HS-27A (cell line): ENCODE measurements around the gene ZFAND3.

ENCODE experiments used
- DNase-seq: peaks from one replicate; pipeline ENCODE4 v3.0.0-alpha.2; 2012; ENCODE audit warnings: low read depth, missing footprints

ZFAND3 gene

GRCh38 chr6:37827603-37828265 lies 8.2 kb downstream of the ZFAND3 start:
- DNase-seq, result no peak

DNA sequence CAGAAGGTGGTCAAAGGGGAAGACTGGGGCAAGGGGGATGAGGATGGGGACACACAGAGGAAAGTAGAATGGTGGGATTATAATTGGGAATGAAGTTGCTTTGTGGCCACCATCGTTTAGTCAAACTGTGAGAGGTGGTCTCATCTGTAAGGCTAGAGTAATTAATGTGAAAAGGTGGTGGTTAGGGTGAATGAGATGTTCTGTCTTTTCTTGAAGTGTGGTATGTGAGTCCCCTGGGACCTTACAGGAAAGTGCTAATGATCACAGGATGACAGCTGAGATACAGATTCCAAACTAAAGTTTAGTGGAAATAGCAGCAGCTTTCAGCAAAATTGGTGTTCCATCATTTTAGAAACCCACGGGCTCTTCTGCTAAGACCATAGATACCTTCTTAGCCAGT lies 10.7 kb downstream of the ZFAND3 start:
- DNase-seq, result no peak

GRCh38 chr6:37831457-37831856 lies 11.9 kb downstream of the ZFAND3 start:
- DNase-seq, result no peak

GRCh38 chr6:37835923-37836322 lies 16.4 kb downstream of the ZFAND3 start:
- no peak for DNase-seq

- DNase-seq, result no peak
These were observed 18.8 kb downstream of the ZFAND3 start for GRCh38 chr6:37838219-37838921.

GRCh38 chr6:37840143-37840939 lies 20.8 kb downstream of the ZFAND3 start:
- DNase-seq, result no peak

GRCh38 chr6:37840940-37841300 lies 21.4 kb downstream of the ZFAND3 start:
- DNase-seq, result no peak

DNA sequence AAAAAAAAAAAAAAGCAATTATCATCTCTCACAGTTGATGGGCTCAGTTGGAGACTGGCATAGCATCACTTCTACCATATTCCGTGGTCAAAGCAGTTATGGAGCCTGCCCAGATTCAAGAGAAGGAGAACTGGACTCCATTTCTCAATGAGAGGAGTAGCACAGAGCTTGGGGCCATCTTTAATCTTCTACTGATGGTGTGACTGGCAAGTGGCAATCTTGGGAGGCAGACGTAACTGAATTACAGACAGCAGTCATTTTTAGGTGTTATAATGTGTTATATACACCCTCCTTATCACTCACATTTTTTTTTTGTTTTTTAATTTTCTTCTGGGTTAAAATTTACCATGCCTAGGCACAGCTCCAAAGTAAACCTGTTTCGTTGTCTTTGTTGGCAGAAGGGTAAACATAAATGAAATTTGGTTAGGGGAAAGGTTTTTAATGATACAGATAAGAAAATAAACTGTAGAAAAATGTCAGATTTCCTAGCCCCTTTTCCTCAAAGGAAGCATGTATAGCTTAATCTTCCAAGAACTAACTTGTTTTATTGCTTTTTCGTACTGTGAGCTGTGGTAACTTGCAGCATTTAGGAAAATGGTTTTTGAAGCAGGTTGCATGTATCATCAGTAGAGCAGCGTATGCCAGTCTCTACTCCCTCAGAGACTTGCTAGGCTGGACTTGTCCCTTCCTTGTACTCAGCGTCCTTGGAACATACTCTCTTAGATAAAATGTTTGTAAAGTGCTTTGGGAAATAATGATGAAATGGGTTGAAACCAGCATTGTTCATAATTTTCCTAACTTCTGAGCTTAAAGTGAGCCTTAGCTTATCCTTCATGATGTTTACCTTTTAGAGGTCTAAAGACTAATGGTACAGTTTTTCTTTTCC lies 25.7 kb downstream of the ZFAND3 start:
- no peak for DNase-seq

- no peak for DNase-seq
These were observed 26.4 kb downstream of the ZFAND3 start for GRCh38 chr6:37845930-37846329.

GRCh38 chr6:37847704-37848103 lies 28.2 kb downstream of the ZFAND3 start:
- no peak for DNase-seq

- no peak for DNase-seq
These were observed 28.8 kb downstream of the ZFAND3 start for GRCh38 chr6:37848371-37848770.

GRCh38 chr6:37850260-37850659 lies 30.7 kb downstream of the ZFAND3 start:
- DNase-seq, result no peak

- no peak for DNase-seq
These were observed 31.3 kb downstream of the ZFAND3 start for GRCh38 chr6:37850728-37851285.

DNA sequence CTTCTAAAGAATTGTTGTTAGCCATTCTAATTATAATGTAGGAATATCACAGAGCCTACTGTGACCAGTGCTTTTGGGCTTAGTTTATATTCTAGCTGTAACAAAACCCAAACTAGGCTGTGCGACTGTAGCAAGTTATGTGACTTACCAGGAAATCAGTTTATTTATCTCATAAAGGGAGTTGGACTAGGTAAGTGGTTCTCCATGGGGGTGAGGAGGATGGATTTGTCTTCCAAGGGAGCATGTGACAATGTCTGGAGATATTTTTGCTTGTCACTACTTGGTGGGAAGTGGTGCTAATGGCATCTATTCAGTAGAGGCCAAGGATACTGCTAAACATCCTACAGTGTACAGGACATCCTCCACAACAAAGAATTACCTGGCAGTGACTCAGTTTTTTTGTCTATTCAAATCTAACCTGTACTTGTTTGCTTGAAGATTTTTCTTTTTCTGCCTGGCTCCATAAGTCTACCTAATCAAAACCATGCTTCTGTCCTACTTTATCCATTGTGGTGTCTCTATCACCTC lies 32.5 kb downstream of the ZFAND3 start:
- no peak for DNase-seq

DNA sequence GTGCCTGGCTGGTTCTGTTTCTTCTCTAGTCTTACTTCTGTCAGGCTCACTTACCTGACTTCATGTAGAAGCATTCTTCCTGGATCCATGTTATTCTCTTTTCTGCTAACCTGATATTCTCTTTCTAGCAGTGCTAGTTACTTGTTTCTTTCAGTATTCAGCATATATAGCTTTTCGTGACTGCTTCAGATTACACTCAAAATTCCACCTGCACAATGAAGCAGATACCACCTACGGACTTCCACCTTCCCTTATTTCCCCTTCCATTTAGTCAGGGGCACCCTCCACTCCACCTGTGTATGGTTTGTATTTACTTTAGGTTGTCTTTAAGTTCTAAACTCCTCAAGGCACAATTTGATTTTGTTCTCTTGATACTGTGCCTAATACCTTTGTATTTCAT lies 36.8 kb downstream of the ZFAND3 start:
- DNase-seq, result no peak

DNA sequence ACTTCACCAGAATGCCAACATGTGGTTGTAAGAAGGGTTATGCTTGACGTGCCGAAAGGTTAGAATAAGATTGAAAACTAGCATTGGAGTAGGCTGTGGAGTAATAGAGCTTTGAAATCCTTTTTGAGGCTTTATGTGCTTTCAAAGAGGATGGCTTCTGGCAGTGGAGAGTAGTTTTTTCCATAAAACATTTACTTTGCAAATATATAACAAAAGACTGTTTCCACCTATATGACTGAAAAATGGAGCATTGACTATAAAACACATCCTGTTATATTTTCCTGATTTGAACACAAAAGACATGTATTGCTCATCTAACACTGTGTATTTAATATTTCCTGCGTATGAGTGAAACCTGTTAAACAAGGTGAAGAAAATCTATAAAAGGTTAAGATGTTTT lies 38.8 kb downstream of the ZFAND3 start:
- DNase-seq, result no peak

- peak; percentile 30 for DNase-seq
These were observed 40.8 kb downstream of the ZFAND3 start for GRCh38 chr6:37860226-37860839.

GRCh38 chr6:37861452-37861851 lies 41.9 kb downstream of the ZFAND3 start:
- no peak for DNase-seq

DNA sequence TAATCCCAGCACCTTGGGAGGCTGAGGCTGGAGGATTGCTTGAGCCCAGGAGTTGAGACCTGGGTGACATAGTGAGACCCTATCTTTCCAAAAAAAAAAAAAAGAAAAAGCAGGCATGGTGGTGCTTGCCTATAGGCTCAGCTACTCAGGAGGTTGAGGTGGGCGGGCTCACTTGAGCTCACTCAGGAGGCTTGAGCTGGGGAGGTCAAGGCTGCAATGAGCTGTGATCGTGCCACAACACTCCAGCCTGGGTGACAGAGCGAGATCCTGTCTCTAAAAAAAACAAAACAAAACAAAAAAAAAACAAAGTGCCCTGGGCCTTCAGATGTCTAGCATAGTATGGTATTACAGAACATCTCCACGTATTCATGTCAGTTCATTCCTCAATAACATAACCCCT lies 42.9 kb downstream of the ZFAND3 start:
- DNase-seq, result no peak

- peak; percentile 34 for DNase-seq
These were observed 43.5 kb downstream of the ZFAND3 start for GRCh38 chr6:37862992-37863391.

GRCh38 chr6:37864250-37864649 lies 44.7 kb downstream of the ZFAND3 start:
- DNase-seq, result no peak
